PFSK-1 (cell line): ENCODE results near the gene EFCAB8.

Experiments used
- FOXP2 ChIP-seq: optimal IDR thresholded peaks from 2 replicates; pipeline ENCODE3; 2011; ENCODE audit warnings: borderline replicate concordance, control low read depth, inconsistent platforms; ENCODE audit not compliant: insufficient read depth; ENCODE audit errors: extremely low read length, extremely low read depth
- POLR2AphosphoS5 ChIP-seq: IDR thresholded peaks from 2 replicates; pipeline ENCODE4 v1.6.1; 2012; ENCODE audit warnings: low read depth, mild to moderate bottlenecking, control low read depth, low read length, moderate library complexity
- SIN3A ChIP-seq: IDR thresholded peaks from 2 replicates; pipeline ENCODE4 v1.6.1; 2012; ENCODE audit warnings: mild to moderate bottlenecking, low read length, moderate library complexity, borderline replicate concordance; ENCODE audit not compliant: insufficient read depth
- TAF1 ChIP-seq: IDR thresholded peaks from 2 replicates; pipeline ENCODE4 v1.6.1; 2012; ENCODE audit warnings: low read length, control low read depth, borderline replicate concordance; ENCODE audit not compliant: insufficient read depth
- TF ChIP-seq, protein P1 (sequence below), 2 experiments: IDR thresholded peaks; 2 replicates each; pipeline versions ENCODE4 v1.6.1 to v1.8.0; 2011 to 2012; ENCODE audit warnings: low read depth in 2 of 2, low read length in 2 of 2, control low read depth in 1 of 2, inconsistent platforms in 1 of 2, mild to moderate bottlenecking in 1 of 2, moderate library complexity in 1 of 2; ENCODE audit not compliant: insufficient read depth in 1 of 2

Gene EFCAB8

DNA sequence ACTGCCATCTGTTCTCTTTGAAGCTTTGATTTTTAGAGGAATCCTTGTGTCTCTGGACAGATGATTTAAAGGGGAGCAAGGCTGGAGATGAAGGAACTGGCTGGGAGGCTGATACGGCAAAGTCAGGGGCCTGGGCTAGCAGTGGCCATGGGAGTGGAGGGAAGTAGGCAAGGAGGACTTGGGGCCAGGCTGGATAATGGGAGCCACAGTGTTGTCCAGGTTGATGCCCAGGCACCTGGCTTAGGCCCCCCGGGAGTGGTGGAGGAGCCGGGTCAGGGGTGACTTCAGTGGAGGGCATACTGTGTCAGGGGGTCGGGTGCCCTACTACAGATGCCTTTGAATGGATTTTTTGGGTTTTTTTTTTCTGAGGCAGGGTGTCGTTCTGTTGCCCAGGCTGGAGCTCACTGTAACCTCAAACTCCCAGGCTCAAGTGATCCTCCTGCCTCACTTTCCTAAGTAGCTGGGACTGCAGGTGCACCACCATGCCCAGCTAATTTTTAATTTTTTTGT, 45.0 kb downstream of the EFCAB8 start:
- TF ChIP-seq POLR2AphosphoS5 (no peak), SIN3A (no peak), FOXP2 (no peak), TAF1 (no peak)
- TF ChIP-seq, protein P1, sequence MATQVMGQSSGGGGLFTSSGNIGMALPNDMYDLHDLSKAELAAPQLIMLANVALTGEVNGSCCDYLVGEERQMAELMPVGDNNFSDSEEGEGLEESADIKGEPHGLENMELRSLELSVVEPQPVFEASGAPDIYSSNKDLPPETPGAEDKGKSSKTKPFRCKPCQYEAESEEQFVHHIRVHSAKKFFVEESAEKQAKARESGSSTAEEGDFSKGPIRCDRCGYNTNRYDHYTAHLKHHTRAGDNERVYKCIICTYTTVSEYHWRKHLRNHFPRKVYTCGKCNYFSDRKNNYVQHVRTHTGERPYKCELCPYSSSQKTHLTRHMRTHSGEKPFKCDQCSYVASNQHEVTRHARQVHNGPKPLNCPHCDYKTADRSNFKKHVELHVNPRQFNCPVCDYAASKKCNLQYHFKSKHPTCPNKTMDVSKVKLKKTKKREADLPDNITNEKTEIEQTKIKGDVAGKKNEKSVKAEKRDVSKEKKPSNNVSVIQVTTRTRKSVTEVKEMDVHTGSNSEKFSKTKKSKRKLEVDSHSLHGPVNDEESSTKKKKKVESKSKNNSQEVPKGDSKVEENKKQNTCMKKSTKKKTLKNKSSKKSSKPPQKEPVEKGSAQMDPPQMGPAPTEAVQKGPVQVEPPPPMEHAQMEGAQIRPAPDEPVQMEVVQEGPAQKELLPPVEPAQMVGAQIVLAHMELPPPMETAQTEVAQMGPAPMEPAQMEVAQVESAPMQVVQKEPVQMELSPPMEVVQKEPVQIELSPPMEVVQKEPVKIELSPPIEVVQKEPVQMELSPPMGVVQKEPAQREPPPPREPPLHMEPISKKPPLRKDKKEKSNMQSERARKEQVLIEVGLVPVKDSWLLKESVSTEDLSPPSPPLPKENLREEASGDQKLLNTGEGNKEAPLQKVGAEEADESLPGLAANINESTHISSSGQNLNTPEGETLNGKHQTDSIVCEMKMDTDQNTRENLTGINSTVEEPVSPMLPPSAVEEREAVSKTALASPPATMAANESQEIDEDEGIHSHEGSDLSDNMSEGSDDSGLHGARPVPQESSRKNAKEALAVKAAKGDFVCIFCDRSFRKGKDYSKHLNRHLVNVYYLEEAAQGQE (IDR thresholded peaks at IDR 0.05; ENCODE audit: insufficient read depth in 1 of 2, low read depth in 2 of 2, low read length in 2 of 2) = no peak

DNA sequence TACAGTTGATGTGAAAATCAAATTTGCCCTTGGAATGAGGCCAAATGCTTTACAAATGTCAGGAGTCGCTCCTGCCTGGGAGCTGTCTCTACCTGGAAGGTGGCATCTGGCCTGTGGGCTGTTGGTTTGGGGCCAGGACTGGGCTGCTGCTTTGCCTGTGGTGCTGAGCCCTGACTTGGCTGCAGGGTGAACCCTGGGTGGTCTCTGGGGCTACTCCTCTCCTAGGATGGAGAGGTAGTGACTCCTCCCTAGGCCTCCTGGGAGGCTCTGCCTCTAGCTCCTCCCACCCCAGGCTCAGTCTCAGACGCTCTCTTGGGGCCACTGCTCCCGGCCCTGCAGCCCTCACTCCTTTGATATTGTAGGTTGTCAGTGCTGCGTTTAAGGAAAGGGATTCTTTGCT, 47.5 kb downstream of the EFCAB8 start:
- TF ChIP-seq POLR2AphosphoS5 (no peak), FOXP2 (no peak), SIN3A (no peak), TAF1 (no peak)
- TF ChIP-seq, protein P1 (IDR thresholded peaks at IDR 0.05; ENCODE audit: insufficient read depth in 1 of 2, low read depth in 2 of 2, low read length in 2 of 2) = no peak

DNA sequence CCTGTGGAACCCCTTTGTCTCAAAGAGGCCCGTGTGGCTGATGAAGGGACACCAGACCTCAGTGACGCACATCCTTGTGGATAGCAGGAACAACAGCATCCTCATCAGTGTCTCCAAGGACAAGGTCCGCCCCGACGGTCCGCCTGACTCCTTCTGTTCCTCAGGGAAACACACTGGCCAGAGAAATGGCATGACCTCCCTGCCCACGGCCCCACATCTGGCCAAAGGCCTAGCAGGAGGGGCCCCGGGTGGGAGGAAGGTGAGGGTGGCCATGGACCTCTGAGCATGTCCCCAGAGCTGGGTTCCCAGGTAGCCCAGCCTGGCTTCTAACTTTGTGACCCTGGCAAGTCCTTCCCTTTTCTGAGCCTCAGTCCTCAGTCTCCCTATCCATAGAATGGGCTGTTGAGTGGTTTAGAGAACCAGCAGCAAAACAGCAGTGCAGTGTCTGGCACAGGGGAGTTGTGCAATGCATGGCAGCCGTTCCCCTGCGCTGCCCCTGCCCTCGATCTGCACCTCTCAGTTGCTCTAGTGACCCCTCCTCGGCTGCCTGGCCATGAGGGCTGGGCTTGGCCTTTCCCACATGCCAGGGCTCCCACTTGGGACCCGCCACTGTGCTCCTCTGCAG, 48.3 kb downstream of the EFCAB8 start:
- no peak for TF ChIP-seq POLR2AphosphoS5
- no peak for TF ChIP-seq TAF1
- no peak for TF ChIP-seq FOXP2
- TF ChIP-seq, protein P1 (IDR thresholded peaks at IDR 0.05; ENCODE audit: insufficient read depth in 1 of 2, low read depth in 2 of 2, low read length in 2 of 2) = no peak
- TF ChIP-seq SIN3A = no peak

DNA sequence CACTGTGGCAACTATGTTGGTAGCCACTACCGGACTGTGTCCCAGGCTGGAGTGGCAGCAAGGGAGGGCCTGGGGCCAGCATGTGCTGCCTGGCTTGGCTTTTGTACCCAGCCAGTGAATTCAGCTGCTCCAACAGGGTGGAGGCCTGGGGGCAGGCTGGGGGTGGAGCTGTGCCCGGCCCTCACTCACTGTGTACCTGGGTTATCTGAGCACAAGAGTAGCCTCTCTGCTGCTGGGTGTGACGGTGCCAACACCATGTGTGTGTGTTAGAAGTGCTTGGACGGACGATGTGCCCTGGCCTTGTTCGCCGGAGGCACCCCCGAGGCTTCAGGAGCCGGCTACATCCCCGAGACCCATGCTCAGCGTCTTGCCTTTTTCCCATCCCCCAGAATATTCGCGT, 49.2 kb downstream of the EFCAB8 start:
- no peak for TF ChIP-seq POLR2AphosphoS5
- no peak for TF ChIP-seq TAF1
- no peak for TF ChIP-seq SIN3A
- TF ChIP-seq FOXP2 = no peak
- TF ChIP-seq, protein P1 (IDR thresholded peaks at IDR 0.05; ENCODE audit: insufficient read depth in 1 of 2, low read depth in 2 of 2, low read length in 2 of 2) = no peak
